Panc1 (cell line): ENCODE measurements around the gene MRPL10.

Experiments
- SIN3A ChIP-seq: IDR thresholded peaks from 2 replicates; pipeline ENCODE4 v1.6.1; 2012; ENCODE audit warnings: low read depth, mild to moderate bottlenecking, low read length, moderate library complexity, borderline replicate concordance; ENCODE audit not compliant: insufficient read depth
- TF ChIP-seq, protein P1 (sequence below): fragments of 450-650 bp; IDR thresholded peaks from 2 replicates; pipeline ENCODE4 v1.5.1; 2017; ENCODE audit warnings: mild to moderate bottlenecking

DNA sequence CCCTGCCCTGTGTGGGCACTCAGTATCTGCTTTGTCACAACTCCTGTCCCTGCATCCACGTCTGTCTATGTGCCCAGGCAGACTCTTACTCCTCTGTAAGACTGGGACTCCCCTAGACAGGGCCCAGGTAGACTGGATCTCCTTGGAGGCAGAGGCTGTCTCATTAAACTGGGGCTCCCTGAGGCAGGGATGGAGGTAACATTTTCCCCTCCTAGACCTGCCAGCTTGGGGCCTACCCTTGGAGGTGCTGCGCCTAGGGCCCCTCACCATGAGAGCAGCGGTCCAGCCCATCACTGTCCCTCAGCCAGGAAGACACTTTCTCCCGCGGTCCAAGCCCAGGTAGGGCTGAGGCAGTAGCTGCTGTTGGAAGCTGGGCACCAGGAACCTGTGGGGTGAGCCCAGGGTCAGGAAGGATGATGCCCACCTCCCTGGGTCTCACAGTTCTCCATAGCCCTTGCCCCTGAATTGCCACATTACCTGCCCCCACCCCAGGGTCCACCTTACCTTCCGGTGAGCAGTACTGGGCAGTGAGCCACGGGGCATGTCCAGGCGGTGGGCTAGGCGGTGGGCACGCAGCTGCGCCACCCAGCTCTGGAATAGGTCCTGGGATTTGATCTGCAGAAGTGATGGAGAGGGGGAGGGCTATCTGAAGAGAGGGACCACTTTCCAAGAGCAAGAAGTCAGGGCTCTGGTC is 13.2 kb downstream of the MRPL10 start:
- TF ChIP-seq SIN3A, result no peak
- TF ChIP-seq, protein P1, sequence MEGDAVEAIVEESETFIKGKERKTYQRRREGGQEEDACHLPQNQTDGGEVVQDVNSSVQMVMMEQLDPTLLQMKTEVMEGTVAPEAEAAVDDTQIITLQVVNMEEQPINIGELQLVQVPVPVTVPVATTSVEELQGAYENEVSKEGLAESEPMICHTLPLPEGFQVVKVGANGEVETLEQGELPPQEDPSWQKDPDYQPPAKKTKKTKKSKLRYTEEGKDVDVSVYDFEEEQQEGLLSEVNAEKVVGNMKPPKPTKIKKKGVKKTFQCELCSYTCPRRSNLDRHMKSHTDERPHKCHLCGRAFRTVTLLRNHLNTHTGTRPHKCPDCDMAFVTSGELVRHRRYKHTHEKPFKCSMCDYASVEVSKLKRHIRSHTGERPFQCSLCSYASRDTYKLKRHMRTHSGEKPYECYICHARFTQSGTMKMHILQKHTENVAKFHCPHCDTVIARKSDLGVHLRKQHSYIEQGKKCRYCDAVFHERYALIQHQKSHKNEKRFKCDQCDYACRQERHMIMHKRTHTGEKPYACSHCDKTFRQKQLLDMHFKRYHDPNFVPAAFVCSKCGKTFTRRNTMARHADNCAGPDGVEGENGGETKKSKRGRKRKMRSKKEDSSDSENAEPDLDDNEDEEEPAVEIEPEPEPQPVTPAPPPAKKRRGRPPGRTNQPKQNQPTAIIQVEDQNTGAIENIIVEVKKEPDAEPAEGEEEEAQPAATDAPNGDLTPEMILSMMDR, result no peak
